Neural progenitor cell (in vitro differentiated cells): ENCODE data around the gene SSC5D. TPM values are rescaled to one million over a fixed set of nuclear protein-coding genes. Genes with fewer than 3 reads are reported as not detected.
A peak's percentile ranks its signal among the peaks of the same experiment; 100 is the strongest.

Experiments used
- DNase-seq: peaks from one replicate; pipeline ENCODE4 v3.0.0-alpha.2; 2016; ENCODE audit warnings: low spot score
- H2AFZ ChIP-seq: fragments of 200-600 bp; sonication (generic); replicated peaks from 2 replicates; pipeline ENCODE4 v1.6.1; 2016; ENCODE audit warnings: antibody characterized with exemption
- H3F3A ChIP-seq: fragments of 200-600 bp; sonication (generic); 2 replicates; pipeline ENCODE4 v1.6.1; 2016; ENCODE audit warnings: antibody characterized with exemption, low read depth
- H3K27ac ChIP-seq: fragments of 200-600 bp; sonication (generic); 2 replicates; pipeline ENCODE4 v1.5.1; 2016; ENCODE audit warnings: mild to moderate bottlenecking
- H3K27me3 ChIP-seq: fragments of 200-600 bp; sonication (generic); 2 replicates; pipeline ENCODE4 v1.6.1; 2016; ENCODE audit warnings: mild to moderate bottlenecking, moderate library complexity
- H3K36me3 ChIP-seq: fragments of 200-600 bp; sonication (generic); 2 replicates; pipeline ENCODE4 v1.5.1; 2016
- H3K4me1 ChIP-seq: fragments of 200-600 bp; sonication (generic); 2 replicates; pipeline ENCODE4 v1.6.1; 2016; ENCODE audit warnings: mixed run types
- H3K4me2 ChIP-seq: fragments of 200-600 bp; sonication (generic); 2 replicates; pipeline ENCODE4 v1.6.1; 2016
- H3K4me3 ChIP-seq: fragments of 200-600 bp; sonication (generic); 2 replicates; pipeline ENCODE4 v1.5.1; 2016
- H3K79me2 ChIP-seq: fragments of 200-600 bp; sonication (generic); 2 replicates; pipeline ENCODE4 v1.6.1; 2016; ENCODE audit warnings: low read depth
- H3K9ac ChIP-seq: fragments of 200-600 bp; sonication (generic); 2 replicates; pipeline ENCODE4 v1.6.1; 2016
- H3K9me3 ChIP-seq: fragments of 200-600 bp; sonication (generic); 2 replicates; pipeline ENCODE4 v1.5.1; 2016; ENCODE audit warnings: low read depth
- H4K20me1 ChIP-seq: fragments of 200-600 bp; sonication (generic); 2 replicates; pipeline ENCODE4 v1.6.1; 2016; ENCODE audit warnings: low read depth
- H3K27ac Mint-ChIP-seq: 3 replicates; pipeline ENCODE4 v1.8.0; 2021; ENCODE audit warnings: mixed read lengths
- H3K27me3 Mint-ChIP-seq: 2 replicates; pipeline ENCODE4 v1.8.0; 2022; ENCODE audit warnings: low read depth, mild to moderate bottlenecking, inconsistent platforms, moderate library complexity, mixed read lengths; ENCODE audit not compliant: insufficient read depth
- H3K36me3 Mint-ChIP-seq: 3 replicates; pipeline ENCODE4 v1.8.0; 2021; ENCODE audit warnings: mixed read lengths
- H3K4me1 Mint-ChIP-seq: 3 replicates; pipeline ENCODE4 v1.8.0; 2021; ENCODE audit warnings: mixed read lengths
- H3K4me3 Mint-ChIP-seq: 3 replicates; pipeline ENCODE4 v1.8.0; 2021; ENCODE audit warnings: mild to moderate bottlenecking, moderate library complexity, mixed read lengths
- H3K9me3 Mint-ChIP-seq: 3 replicates; pipeline ENCODE4 v1.8.0; 2020; ENCODE audit warnings: mixed read lengths
- EZH2 ChIP-seq: fragments of 200-600 bp; sonication (generic); IDR thresholded peaks from 2 replicates; pipeline ENCODE4 v1.6.1; 2017; ENCODE audit warnings: antibody characterized with exemption, mild to moderate bottlenecking, moderate library complexity
- EZH2phosphoT487 ChIP-seq: fragments of 200-600 bp; sonication (generic); IDR thresholded peaks from 2 replicates; pipeline ENCODE4 v1.6.1; 2017; ENCODE audit warnings: antibody characterized with exemption
- total RNA-seq: library from RNA; depleted of rRNA; stranded (reverse); fragments of >200 nt; gene quantifications from 2 replicates; pipeline ENCODE4 v1.2.3, GENCODE V29; 2015; ENCODE audit warnings: low replicate concordance
- TF ChIP-seq, protein P1 (sequence below): fragments of 200-600 bp; sonication (generic); IDR thresholded peaks from 2 replicates; pipeline ENCODE4 v1.5.1; 2017; ENCODE audit warnings: antibody characterized with exemption, mild to moderate bottlenecking

Gene SSC5D
- total RNA-seq, 1 donor from 2014 or later = not detected

- no peak overlapping the region for H3K27ac ChIP-seq
- TF ChIP-seq, protein P1, sequence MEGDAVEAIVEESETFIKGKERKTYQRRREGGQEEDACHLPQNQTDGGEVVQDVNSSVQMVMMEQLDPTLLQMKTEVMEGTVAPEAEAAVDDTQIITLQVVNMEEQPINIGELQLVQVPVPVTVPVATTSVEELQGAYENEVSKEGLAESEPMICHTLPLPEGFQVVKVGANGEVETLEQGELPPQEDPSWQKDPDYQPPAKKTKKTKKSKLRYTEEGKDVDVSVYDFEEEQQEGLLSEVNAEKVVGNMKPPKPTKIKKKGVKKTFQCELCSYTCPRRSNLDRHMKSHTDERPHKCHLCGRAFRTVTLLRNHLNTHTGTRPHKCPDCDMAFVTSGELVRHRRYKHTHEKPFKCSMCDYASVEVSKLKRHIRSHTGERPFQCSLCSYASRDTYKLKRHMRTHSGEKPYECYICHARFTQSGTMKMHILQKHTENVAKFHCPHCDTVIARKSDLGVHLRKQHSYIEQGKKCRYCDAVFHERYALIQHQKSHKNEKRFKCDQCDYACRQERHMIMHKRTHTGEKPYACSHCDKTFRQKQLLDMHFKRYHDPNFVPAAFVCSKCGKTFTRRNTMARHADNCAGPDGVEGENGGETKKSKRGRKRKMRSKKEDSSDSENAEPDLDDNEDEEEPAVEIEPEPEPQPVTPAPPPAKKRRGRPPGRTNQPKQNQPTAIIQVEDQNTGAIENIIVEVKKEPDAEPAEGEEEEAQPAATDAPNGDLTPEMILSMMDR = no peak
- TF ChIP-seq EZH2 (no peak), EZH2phosphoT487 (no peak)
- no peaks in the 10 kb centered on the region for H3K36me3 ChIP-seq
- Mint-ChIP-seq H3K36me3 (no peaks in the 10 kb centered on the region), H3K4me3 (no peak overlapping the region), H3K27ac (no peak overlapping the region), H3K27me3 (peaks cover 5% of the 10 kb centered on the region), H3K4me1 (peaks cover 3% of the 10 kb centered on the region), H3K9me3 (no peaks in the 10 kb centered on the region)
- H3K79me2 ChIP-seq = no peaks in the 10 kb centered on the region
- no peak overlapping the region for H2AFZ ChIP-seq
- H3K27me3 ChIP-seq = peaks cover 5% of the 10 kb centered on the region
- H3K9ac ChIP-seq = no peak overlapping the region
- H3F3A ChIP-seq = no peaks in the 10 kb centered on the region
- H3K9me3 ChIP-seq = no peaks in the 10 kb centered on the region
- no peak for DNase-seq
- H3K4me1 ChIP-seq = no peaks in the 10 kb centered on the region
- no peak overlapping the region for H3K4me2 ChIP-seq
- H4K20me1 ChIP-seq = no peaks in the 10 kb centered on the region
- no peak overlapping the region for H3K4me3 ChIP-seq
Measured at GRCh38 chr19:55519451-55520311, 31.4 kb downstream of the SSC5D start.

DNA sequence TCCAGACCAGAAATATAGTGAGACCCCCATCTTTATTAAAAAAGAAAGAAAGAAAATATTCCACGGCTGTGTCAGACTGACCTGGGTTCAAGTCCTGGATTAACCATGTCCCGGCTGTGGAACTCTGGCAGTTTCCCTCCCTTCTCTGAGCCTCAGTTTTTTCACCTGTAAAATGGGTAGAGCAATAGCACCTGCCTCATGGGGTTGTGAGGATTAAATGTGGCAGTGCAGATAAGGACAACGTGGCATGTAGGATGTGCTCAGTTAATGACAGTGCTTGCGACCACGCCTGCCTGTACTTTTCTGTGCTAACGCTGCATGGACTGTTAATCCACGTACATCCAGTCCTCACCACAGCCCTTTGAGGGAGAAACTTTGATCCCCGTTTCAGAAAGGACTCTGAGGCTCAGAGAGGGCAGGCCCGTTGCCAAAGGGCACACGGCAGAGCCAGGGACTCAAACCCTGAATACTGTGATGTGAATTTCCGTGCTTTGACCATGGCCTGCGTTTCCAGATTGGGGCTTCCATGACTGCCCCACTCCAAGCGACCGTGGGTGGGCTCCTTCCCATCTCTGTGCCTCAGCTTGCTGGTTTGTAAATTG is 32.6 kb downstream of the SSC5D start:
- DNase-seq = no peak

GRCh38 chr19:55525289-55526101 is 37.3 kb downstream of the SSC5D start:
- TF ChIP-seq EZH2phosphoT487 = no peak
- TF ChIP-seq EZH2 = no peak
- TF ChIP-seq, protein P1 = no peak
- peaks cover 3% of the 10 kb centered on the region for H3K27me3 Mint-ChIP-seq
- peak overlapping the region; percentile 11 for H3K27ac Mint-ChIP-seq
- H3K4me1 Mint-ChIP-seq = peaks cover 9% of the 10 kb centered on the region
- Histone ChIP-seq H3K9ac (no peak overlapping the region), H3K27ac (no peak overlapping the region), H3K4me3 (no peak overlapping the region), H3K36me3 (no peaks in the 10 kb centered on the region), H3K9me3 (no peaks in the 10 kb centered on the region), H3K4me2 (no peak overlapping the region), H3K4me1 (peaks cover 17% of the 10 kb centered on the region), H2AFZ (no peak overlapping the region), H3K27me3 (no peaks in the 10 kb centered on the region), H3F3A (peaks cover 29% of the 10 kb centered on the region), H3K79me2 (no peaks in the 10 kb centered on the region), H4K20me1 (no peaks in the 10 kb centered on the region)
- no peaks in the 10 kb centered on the region for H3K9me3 Mint-ChIP-seq
- no peaks in the 10 kb centered on the region for H3K36me3 Mint-ChIP-seq
- peak overlapping the region; percentile 62 for H3K4me3 Mint-ChIP-seq
- no peak for DNase-seq

More for the DNA sequence above, 32.6 kb downstream of the SSC5D start:
- Histone ChIP-seq H3K9me3 (no peaks in the 10 kb centered on the region), H3K9ac (no peak overlapping the region), H3K79me2 (no peaks in the 10 kb centered on the region), H4K20me1 (no peaks in the 10 kb centered on the region), H3K36me3 (no peaks in the 10 kb centered on the region), H3K27ac (no peak overlapping the region), H2AFZ (no peak overlapping the region), H3K27me3 (peaks cover 5% of the 10 kb centered on the region), H3K4me3 (no peak overlapping the region), H3F3A (peaks cover 3% of the 10 kb centered on the region), H3K4me2 (no peak overlapping the region), H3K4me1 (peaks cover 4% of the 10 kb centered on the region)
- H3K4me1 Mint-ChIP-seq = peaks cover 7% of the 10 kb centered on the region
- TF ChIP-seq EZH2phosphoT487 = no peak
- no peak for TF ChIP-seq EZH2
- TF ChIP-seq, protein P1 = no peak
- H3K27ac Mint-ChIP-seq = no peak overlapping the region
- no peaks in the 10 kb centered on the region for H3K9me3 Mint-ChIP-seq
- peaks cover 8% of the 10 kb centered on the region for H3K27me3 Mint-ChIP-seq
- H3K4me3 Mint-ChIP-seq = no peak overlapping the region
- no peaks in the 10 kb centered on the region for H3K36me3 Mint-ChIP-seq
